Stimulated activated naive B cell treated with anti-CD40 and anti-IgM and Interleukin-4, amounts not matched to agents 10 μg/mL and 1 μg/mL and 100 μg/mL, for 72 hours (primary cell): ENCODE measurements around the gene SFXN2.
"Not testable (repeated sequence)": the region's sequence is repeated elsewhere in the genome, so short reads cannot be mapped to it uniquely, and the experiment has no call there.

ENCODE experiments used
- ATAC-seq, 2 donors: fragments of 150-1000 bp; cut with Tn5 transposase; replicated peaks; 2 replicates each; pipeline ENCODE4 v1.10.0; 2021; ENCODE audit warnings: moderate library complexity in 1 of 2
- DNase-seq: peaks from one replicate; pipeline ENCODE4 v3.0.0; 2021
- H3K27ac Mint-ChIP-seq: one replicate; pipeline ENCODE4 v1.8.0; 2022; ENCODE audit warnings: mild to moderate bottlenecking, mixed read lengths
- H3K27me3 Mint-ChIP-seq, 2 donors: one replicate each; pipeline ENCODE4 v1.8.0; 2022; ENCODE audit warnings: mixed read lengths in 2 of 2
- H3K36me3 Mint-ChIP-seq, 2 donors: one replicate each; pipeline ENCODE4 v1.8.0; 2022; ENCODE audit warnings: mixed read lengths in 2 of 2, mild to moderate bottlenecking in 1 of 2
- H3K4me1 Mint-ChIP-seq, 2 donors: one replicate each; pipeline ENCODE4 v1.8.0; 2022; ENCODE audit warnings: mixed read lengths in 2 of 2, mild to moderate bottlenecking in 1 of 2
- H3K4me3 Mint-ChIP-seq, 2 donors: one replicate each; pipeline ENCODE4 v1.8.0; 2022; ENCODE audit warnings: mild to moderate bottlenecking in 2 of 2, mixed read lengths in 2 of 2, moderate library complexity in 1 of 2
- H3K9me3 Mint-ChIP-seq, 2 donors: one replicate each; pipeline ENCODE4 v1.8.0; 2022; ENCODE audit warnings: mixed read lengths in 2 of 2, mild to moderate bottlenecking in 1 of 2

SFXN2 gene

DNA sequence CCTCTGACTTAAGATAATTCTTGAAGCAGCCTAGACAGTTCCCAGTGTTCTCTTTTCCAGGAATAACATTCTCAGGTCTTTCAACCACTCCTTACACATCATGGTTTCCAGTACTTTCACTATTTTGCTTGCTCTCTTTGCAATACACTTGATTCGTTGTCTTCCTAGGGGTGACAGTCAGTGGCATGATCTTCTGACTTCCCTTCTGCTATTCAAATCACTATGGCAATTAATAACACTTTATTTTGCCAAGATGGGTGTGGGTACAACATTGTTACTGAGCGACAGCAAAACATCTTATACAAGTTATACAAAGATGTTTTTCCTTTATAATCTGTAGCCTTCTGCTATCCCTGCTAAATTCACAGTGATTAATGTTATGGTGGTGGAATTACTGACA lies 15.5 kb upstream of the SFXN2 start:
- no peak overlapping the region for H3K27ac Mint-ChIP-seq
- H3K27me3 Mint-ChIP-seq: no peaks in the 10 kb centered on the region
- no peak for ATAC-seq
- H3K4me1 Mint-ChIP-seq: peaks cover 2 to 9% of the 10 kb centered on the region in 2 donors
- DNase-seq: no peak
- peaks cover 31 to 39% of the 10 kb centered on the region in 2 donors for H3K36me3 Mint-ChIP-seq
- no peak overlapping the region for H3K4me3 Mint-ChIP-seq
- no peaks in the 10 kb centered on the region for H3K9me3 Mint-ChIP-seq

DNA sequence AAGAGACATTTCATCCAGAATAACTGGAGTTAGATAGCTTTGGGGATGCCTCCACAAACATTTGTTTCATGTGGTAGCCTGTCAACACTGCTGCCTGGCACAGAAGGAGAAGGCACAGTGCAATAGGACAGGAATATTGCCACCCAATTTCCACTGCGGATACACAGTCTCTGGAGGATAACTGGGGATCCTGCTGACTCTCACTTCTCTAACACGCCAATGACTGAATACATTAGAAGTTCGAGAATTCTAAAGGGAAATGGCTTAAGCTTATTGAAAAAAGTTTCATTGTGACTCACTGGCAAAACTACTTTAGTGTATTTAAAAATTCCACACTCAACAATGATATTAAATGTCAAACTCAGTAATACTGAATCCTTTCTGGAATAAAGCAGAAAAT lies 13.2 kb upstream of the SFXN2 start:
- H3K36me3 Mint-ChIP-seq: peaks cover 29 to 35% of the 10 kb centered on the region in 2 donors
- ATAC-seq: peak; percentile 52 to 77
- peaks cover 13 to 20% of the 10 kb centered on the region in 2 donors for H3K4me1 Mint-ChIP-seq
- DNase-seq: no peak
- H3K4me3 Mint-ChIP-seq: no peak overlapping the region
- no peaks in the 10 kb centered on the region for H3K27me3 Mint-ChIP-seq
- no peak overlapping the region for H3K27ac Mint-ChIP-seq
- no peaks in the 10 kb centered on the region for H3K9me3 Mint-ChIP-seq

DNA sequence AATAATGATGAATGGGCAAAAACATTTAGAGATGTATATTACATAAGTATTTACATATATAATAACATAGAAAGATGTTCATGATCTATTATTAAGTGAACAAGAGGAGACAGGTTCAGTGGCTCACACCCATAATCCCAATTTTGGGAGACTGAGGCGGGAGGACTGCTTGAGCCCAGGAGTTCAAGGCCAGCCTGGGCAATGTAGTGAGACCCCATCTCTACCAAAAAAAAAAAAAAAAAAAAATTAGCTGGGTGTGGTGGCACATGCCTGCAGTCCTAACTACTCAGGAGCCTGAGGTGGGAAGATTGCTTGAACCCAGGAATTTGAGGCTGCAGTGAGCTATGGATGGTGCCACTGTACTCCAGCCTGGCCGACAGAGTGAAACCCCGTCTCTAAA lies 12.6 kb upstream of the SFXN2 start:
- peaks cover 13 to 20% of the 10 kb centered on the region in 2 donors for H3K4me1 Mint-ChIP-seq
- ATAC-seq: no peak
- no peak overlapping the region for H3K4me3 Mint-ChIP-seq
- peaks cover 26 to 30% of the 10 kb centered on the region in 2 donors for H3K36me3 Mint-ChIP-seq
- H3K27me3 Mint-ChIP-seq: no peaks in the 10 kb centered on the region
- H3K9me3 Mint-ChIP-seq: no peaks in the 10 kb centered on the region
- H3K27ac Mint-ChIP-seq: no peak overlapping the region
- no peak for DNase-seq

DNA sequence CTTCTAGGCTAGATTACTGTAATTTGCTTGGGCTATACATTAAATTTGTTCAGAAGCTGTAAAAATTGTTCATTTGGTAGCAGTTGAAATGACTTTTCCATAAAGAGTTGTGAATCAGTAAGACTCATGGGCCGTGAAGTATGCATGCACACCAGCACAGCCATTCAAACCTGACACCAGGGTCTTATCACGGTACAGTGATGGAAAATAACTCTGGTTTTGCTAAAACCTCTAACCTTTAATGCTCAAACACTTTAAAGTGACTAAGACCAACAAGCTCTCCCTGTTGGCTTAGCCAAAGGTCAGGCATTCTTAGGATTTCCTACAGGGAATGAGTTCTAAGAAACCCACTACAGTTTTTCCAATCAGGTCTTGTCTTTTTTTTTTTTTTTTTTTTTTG lies 11.7 kb upstream of the SFXN2 start:
- Mint-ChIP-seq H3K36me3 (peaks cover 21 to 24% of the 10 kb centered on the region in 2 donors), H3K4me3 (no peak overlapping the region), H3K27ac (no peak overlapping the region), H3K4me1 (peaks cover 13 to 20% of the 10 kb centered on the region in 2 donors), H3K9me3 (no peaks in the 10 kb centered on the region), H3K27me3 (no peaks in the 10 kb centered on the region)
- ATAC-seq: no peak
- DNase-seq: no peak

DNA sequence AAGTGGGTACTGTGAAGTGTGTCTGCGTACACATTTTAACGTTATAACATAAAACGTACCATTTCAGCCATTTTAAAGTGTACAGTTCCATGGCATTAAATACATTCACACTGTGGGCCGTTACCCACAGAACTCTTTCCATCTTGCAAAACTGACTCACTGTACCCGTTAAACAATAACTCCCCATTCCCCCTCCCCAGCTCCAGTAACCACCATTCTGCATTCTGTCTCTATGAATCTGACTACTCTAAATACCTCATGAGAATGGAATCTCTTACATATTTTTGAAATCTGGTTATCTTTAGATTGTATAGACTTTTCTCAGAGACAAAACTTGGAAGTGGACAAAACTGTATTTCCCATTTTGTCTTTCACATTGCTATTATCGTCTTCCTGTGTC lies 9.5 kb upstream of the SFXN2 start:
- Mint-ChIP-seq H3K27ac (no peak overlapping the region), H3K4me3 (no peak overlapping the region), H3K36me3 (peaks cover 7 to 8% of the 10 kb centered on the region in 2 donors), H3K27me3 (no peaks in the 10 kb centered on the region), H3K9me3 (no peaks in the 10 kb centered on the region), H3K4me1 (peaks cover 11 to 20% of the 10 kb centered on the region in 2 donors)
- ATAC-seq (no peak), DNase-seq (no peak)

DNA sequence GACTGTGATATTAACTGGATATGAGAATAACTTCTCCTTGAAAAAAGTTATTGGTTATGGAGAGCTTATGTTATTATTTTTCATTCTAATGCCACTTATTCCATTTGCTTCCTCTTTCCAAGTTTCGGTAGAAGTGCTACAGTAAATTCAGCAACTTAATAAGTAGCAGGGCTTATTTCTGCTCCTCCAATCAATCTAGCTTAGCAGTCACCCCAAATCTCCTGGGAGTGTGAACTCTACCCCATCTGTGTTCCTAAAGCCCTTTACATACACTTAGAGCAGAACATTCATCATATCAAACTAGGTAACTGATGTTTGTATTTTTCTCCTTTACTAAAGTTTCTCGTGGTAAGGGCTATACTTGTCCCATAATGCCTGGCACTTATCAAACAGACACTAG lies 8.9 kb upstream of the SFXN2 start:
- no peaks in the 10 kb centered on the region for H3K27me3 Mint-ChIP-seq
- no peak for DNase-seq
- peaks cover 7% of the 10 kb centered on the region in 2 donors for H3K36me3 Mint-ChIP-seq
- H3K4me3 Mint-ChIP-seq: no peak overlapping the region
- peak in 1 of 2 donors; percentile 36 for ATAC-seq
- peaks cover 12 to 20% of the 10 kb centered on the region in 2 donors for H3K4me1 Mint-ChIP-seq
- no peaks in the 10 kb centered on the region for H3K9me3 Mint-ChIP-seq
- no peak overlapping the region for H3K27ac Mint-ChIP-seq

DNA sequence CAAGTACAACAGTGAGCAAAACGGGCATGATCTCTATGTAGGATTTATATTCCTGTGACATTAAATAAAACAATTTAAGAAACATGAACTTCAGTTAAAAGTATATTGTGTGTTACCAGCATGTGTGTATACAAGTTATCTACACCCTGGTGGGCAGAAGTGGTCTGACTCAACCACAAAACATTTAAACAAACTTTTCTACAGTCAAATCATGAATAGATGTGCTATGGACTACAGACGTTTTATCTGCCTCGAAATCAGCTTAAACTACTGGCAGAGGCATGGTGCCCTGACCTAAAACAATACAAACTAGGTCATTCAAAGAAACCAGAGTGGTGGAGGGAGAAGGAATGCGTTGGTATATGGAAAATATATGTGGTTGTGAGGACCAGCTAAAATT lies 3.8 kb upstream of the SFXN2 start:
- peaks cover 17 to 35% of the 10 kb centered on the region in 2 donors for H3K4me1 Mint-ChIP-seq
- H3K4me3 Mint-ChIP-seq: no peak overlapping the region
- no peaks in the 10 kb centered on the region for H3K27me3 Mint-ChIP-seq
- DNase-seq (no peak), ATAC-seq (no peak)
- H3K36me3 Mint-ChIP-seq: peaks cover 0 to 2% of the 10 kb centered on the region in 2 donors
- no peak overlapping the region for H3K27ac Mint-ChIP-seq
- H3K9me3 Mint-ChIP-seq: no peaks in the 10 kb centered on the region

DNA sequence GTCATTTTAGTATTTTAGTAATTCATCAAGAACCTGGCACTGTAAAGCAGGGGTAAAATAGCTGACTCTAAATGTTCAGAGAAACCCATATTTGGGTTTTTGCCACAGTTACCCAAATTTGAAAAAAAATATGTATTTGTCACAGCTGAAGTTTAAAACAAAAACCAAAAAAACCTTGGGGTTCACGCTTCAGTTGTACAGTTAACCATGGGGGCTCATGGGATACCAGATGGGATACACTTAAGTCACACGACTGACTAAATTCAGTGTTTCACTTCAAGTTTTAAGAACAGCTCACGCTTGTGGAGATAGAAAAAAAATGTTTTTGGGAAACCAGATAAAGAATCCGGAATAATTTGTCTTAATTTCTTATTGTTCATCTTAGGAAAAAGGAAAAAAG lies 2.3 kb upstream of the SFXN2 start:
- Mint-ChIP-seq H3K4me3 (peak overlapping the region in 1 of 2 donors; percentile 29), H3K27ac (no peak overlapping the region), H3K4me1 (peaks cover 20 to 49% of the 10 kb centered on the region in 2 donors), H3K36me3 (peaks cover 1 to 2% of the 10 kb centered on the region in 2 donors), H3K27me3 (no peaks in the 10 kb centered on the region), H3K9me3 (no peaks in the 10 kb centered on the region)
- ATAC-seq (no peak), DNase-seq (no peak)

DNA sequence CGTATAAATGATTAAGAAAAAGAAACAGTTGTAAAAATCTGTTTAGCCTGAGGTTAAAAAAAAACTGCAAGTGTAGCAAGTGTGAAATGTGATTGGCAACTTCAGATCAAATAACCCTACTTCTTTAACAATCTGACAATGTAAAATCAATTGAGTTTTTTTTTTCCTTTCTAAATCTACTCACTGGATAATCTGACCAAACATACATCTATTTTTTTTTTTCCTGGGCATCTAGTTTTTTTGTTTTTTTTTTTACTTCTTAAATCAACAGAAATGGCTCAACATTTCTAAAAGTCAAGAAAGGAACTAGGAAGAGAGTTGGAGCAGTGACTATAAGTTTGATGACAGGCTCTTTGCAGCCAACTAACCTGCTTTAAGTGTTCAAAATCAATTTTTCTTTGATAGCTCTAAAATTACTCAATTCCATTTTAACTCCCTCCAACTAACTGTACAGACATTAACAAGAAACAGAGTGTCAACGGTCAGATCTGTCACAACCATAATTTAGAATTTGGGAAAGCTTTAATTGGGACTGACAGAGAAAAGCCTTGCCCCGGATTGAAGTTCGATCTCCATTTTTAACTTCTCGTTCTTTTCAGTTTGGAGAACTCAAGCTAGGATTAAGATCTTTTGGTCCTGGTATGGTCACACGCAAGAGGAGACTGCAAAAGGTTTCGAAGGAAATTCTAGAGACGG lies 1.4 kb upstream of the SFXN2 start:
- H3K36me3 Mint-ChIP-seq: peaks cover 9 to 11% of the 10 kb centered on the region in 2 donors
- ATAC-seq (no peak), DNase-seq (no peak)
- H3K4me1 Mint-ChIP-seq: peaks cover 28 to 58% of the 10 kb centered on the region in 2 donors
- H3K4me3 Mint-ChIP-seq: peak overlapping the region; percentile 95 to 99
- H3K9me3 Mint-ChIP-seq: no peaks in the 10 kb centered on the region
- peak overlapping the region; percentile 95 for H3K27ac Mint-ChIP-seq
- H3K27me3 Mint-ChIP-seq: no peaks in the 10 kb centered on the region

DNA sequence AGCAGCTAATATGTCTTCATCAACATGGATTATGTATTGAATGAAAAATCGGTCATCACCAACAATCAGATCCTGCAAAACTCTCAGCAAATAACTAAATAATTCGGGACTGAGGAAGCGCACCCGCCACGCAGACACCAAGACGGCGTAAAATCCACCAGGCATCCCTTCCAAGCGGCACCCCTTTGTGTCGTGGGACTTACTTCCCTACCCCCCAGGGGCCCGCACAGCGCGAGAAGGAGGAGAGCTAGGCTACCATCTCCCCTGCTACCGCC lies 960 bp upstream of the SFXN2 start:
- Mint-ChIP-seq H3K4me3 (peak overlapping the region; percentile 95 to 99), H3K27me3 (no peaks in the 10 kb centered on the region), H3K4me1 (peaks cover 31 to 63% of the 10 kb centered on the region in 2 donors), H3K27ac (peak overlapping the region; percentile 95), H3K36me3 (peaks cover 11 to 14% of the 10 kb centered on the region in 2 donors), H3K9me3 (no peaks in the 10 kb centered on the region)
- ATAC-seq (peak; percentile 70 to 72), DNase-seq (no peak)

DNA sequence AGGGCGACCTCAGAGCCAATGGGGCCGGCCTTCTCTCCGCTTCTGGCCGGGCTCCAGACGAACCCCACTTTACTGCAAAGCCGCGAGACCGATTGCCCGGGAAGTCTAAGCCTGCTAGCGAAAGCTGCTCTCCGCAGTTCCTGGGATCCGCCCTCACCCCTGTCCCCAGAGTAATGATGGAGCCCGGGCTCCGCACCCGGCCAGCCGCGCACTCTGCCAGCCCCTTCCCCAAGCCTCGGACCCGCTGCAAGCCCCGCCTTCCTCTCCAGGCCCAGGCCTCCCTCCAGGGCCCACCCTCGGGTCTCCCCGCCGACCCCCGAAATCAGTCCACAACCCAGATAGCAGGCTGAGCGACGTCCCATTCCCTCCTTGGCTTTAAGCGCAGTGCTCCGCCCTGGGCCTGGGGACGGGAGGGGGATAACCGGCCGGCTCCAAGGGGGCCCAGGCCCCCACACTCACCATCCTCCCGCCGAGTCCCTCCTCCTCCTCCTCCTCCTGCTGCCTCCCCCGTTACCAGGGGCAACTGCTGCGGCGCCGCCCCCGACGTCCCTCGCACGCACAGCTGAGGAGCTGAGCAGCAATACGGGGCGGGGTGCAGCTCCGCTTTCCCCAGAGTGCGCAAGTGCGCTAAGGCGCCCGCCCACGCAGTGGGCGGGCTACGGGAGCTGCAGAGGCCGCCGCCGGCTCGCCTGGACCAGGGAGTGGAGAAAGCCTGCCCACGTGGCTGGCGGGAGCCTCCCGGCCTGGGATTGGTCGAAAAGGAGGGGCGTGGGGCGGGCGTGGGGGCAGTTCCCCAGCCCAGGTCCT lies 419 bp upstream of the SFXN2 start, which contains the start of gene ARL3:
ARL3 (minus strand) TSS at position 584 of the 807 bp plus-strand sequence; CDS start at position 462, 122 bp downstream.
- Mint-ChIP-seq H3K36me3 (peaks cover 11 to 14% of the 10 kb centered on the region in 2 donors), H3K4me1 (peaks cover 33 to 67% of the 10 kb centered on the region in 2 donors), H3K4me3 (peak within 1 kb of the TSS; percentile 95 to 99), H3K27me3 (no peaks in the 10 kb centered on the region), H3K27ac (peak within 1 kb of the TSS; percentile 95), H3K9me3 (no peaks in the 10 kb centered on the region)
- ATAC-seq (peak; percentile 90 to 91), DNase-seq (peak; percentile 96)

DNA sequence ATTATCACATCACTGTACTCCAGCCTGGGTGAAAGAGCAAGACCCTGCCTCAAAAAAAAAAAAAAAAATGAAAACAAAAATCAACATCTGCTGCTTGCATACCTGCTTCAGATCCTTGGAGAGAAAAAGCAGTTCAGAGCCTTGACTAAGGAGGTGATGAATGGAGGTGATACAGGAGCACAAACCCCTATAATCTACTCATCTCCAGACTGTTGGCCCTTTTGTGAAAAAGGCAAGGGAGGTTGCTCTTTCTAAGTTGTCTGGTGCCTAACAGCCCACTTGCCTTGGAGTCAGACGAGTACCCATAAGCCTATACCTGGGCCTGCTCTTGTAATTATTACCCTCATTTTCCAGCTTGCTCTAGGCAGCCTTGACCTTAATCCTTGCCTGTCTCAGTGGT lies 1.4 kb downstream of the SFXN2 start:
- Mint-ChIP-seq H3K4me3 (peak overlapping the region; percentile 8 to 70), H3K36me3 (peaks cover 19 to 21% of the 10 kb centered on the region in 2 donors), H3K27me3 (no peaks in the 10 kb centered on the region), H3K27ac (peak overlapping the region; percentile 63), H3K4me1 (peaks cover 36 to 79% of the 10 kb centered on the region in 2 donors), H3K9me3 (no peaks in the 10 kb centered on the region)
- ATAC-seq: no peak
- DNase-seq: no peak

DNA sequence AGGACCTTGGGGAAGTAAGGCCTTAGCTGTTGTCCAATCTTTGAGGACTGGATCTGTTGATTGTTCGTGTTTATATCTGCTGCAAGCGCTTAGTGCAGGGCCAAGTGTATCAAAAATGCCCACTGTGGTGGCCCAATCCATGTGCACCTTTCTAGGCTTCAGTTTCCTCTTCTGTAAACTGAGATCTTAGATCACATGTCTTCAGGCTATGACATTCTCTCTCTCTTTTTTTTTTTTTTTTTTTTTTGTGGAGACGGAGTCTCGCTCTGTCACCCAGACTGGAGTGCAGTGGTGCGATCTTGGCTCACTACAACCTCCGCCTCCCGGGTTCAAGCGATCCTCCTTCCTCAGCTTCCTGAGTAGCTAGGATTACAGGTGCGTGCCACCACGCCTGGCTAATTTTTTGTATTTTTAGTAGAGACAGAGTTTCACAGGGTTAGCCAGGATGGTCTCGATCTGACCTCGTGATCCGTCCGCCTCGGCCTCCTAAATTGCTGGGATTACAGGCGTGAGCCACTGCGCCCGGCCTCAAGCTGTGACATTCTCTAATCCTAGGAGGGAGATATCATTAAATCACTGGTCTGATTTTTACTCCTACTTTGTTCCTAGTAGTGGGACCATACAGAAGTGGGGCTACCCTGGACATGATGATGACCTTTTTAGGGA lies 2.6 kb downstream of the SFXN2 start:
- H3K4me1 Mint-ChIP-seq: peaks cover 38 to 79% of the 10 kb centered on the region in 2 donors
- H3K4me3 Mint-ChIP-seq, ATAC-seq, H3K27me3 Mint-ChIP-seq, DNase-seq, H3K9me3 Mint-ChIP-seq, H3K27ac Mint-ChIP-seq: not testable (repeated sequence)
- peaks cover 21 to 25% of the 10 kb centered on the region in 2 donors for H3K36me3 Mint-ChIP-seq

DNA sequence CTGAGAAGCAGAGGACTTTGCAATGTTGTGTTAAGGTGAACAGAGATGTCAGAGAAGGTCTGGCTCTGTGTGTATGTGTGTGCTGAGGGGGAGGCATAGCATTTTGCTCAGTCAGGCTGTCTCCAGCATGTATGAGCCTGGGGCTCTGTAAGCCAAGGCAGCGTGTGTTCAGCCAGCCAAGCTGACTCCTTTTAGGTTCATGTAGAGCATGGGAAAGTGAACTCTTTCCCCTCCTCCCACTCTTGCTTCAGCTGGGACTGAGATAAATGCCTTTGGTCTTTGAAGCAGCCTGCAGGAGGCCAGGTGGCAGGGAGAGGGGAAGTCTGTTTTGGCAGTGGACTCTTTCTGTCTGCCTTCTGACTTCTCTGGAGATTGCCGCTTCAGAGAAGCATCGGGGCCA lies 3.8 kb downstream of the SFXN2 start:
- no peak overlapping the region for H3K4me3 Mint-ChIP-seq
- H3K4me1 Mint-ChIP-seq: peaks cover 37 to 69% of the 10 kb centered on the region in 2 donors
- no peaks in the 10 kb centered on the region for H3K27me3 Mint-ChIP-seq
- peaks cover 21 to 27% of the 10 kb centered on the region in 2 donors for H3K36me3 Mint-ChIP-seq
- H3K9me3 Mint-ChIP-seq: no peaks in the 10 kb centered on the region
- ATAC-seq (no peak), DNase-seq (no peak)
- no peak overlapping the region for H3K27ac Mint-ChIP-seq
